HG03097 (cell line): ENCODE data around the gene DAB1.

ENCODE experiments used
- ATAC-seq: cut with Tn5 transposase; IDR thresholded peaks from one replicate; pipeline ENCODE4 v1.9.1; 2021; ENCODE audit not compliant: unreplicated experiment, low FRiP score

DAB1 gene

GRCh38 chr1:57007948-57008347 is 415.9 kb downstream of the DAB1 start:
- ATAC-seq: no peak

- ATAC-seq: no peak
Observed at GRCh38 chr1:57007472-57007871, 416.4 kb downstream of the DAB1 start.

DNA sequence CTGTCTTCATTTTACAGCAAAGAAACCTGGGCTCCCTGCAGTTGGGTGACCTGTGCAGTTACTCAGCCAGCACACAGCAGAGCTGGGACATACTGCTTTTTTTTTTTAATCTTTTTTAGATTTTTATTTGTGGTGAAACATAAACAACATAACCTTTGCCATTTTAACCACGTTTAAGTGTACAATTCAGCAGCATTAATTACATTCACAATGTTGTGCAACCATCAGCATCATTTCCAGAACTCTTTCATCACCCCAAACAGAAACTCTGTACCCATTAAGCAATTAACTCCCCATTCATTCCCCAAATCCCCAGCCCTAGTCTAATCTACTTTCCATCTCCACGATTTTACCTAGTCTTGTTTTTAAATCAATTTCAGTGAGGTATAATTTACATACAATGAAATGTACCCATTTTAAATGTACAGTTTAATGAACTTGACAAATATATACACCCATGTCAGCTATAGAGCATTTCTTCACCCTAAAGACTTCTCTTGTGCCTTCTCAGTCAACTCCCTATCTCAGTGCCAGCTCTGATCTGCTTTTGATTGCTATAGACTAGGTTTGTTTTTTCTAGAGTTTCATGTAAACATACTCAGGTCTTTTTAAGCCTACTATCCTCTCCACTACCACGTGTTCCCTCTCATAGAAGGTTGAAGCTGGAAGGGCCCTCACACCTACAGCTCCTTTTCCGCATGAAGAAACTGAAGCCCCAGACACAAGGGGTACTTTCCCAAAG is 420.3 kb downstream of the DAB1 start:
- no peak for ATAC-seq

- no peak for ATAC-seq
Observed at GRCh38 chr1:56995414-56996100, 428.3 kb downstream of the DAB1 start.

GRCh38 chr1:56993475-56993874 is 430.4 kb downstream of the DAB1 start:
- ATAC-seq: no peak

GRCh38 chr1:56992318-56993125 is 431.3 kb downstream of the DAB1 start:
- no peak for ATAC-seq

- no peak for ATAC-seq
Observed at GRCh38 chr1:56991576-56991975, 432.3 kb downstream of the DAB1 start.

DNA sequence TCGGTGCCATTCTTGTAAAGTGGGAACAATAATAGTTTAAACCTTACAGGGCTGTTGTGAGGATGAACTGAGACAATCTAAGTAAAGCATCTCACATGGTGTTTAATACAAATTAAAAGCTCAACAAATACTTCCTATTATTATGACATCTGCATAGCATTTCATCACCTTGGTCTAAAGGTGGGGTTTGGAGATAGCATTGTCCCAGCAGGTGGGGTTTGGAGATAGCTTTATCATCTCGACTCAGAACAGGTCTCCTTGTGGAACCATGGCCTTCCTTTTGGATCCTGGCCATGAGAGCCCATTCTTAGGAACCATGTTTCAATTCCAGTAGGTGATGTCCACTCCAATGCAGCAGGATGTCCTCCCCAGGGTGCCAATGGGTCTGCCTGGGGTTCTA is 437.5 kb downstream of the DAB1 start:
- no peak for ATAC-seq

- ATAC-seq: no peak
Observed at GRCh38 chr1:56985857-56986256, 438.0 kb downstream of the DAB1 start.

DNA sequence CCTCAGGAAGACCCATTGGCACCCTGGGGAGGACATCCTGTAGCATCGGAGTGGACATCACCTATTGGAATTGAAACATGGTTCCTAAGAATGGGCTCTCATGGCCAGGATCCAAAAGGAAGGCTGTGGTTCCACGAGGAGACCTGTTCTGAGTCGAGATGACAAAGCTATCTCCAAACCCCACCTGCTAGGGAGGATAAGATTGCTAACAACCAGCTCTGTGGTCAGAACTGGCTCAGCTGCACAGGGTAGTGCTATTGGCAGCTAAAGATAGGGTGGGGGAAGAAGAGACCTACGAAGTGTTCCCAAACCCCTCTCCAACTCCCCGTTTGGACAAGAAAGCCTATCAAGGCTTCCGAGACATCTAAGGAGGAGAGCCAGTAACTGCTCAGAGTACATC is 440.4 kb downstream of the DAB1 start:
- ATAC-seq: no peak

- ATAC-seq: no peak
Observed at GRCh38 chr1:56979986-56980755, 443.7 kb downstream of the DAB1 start.

DNA sequence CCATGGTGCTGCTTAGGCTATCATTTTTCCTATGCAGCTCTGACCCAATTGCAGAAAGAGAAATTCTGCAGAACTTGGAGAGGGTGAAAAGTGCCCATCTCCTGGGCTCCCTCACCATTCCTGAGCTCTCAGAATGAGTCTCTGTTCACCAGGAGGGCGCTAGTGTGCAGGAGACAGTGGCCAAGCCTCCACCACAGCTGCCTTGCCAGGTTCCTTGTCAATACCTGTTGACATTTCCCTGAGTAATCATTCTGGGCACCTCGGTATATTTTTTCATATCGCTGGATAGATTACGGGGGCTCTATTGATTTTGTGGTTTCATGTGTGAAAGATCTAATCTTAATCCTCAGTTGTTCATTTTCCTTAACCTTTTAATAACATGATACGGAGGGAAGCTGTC is 445.0 kb downstream of the DAB1 start:
- ATAC-seq: no peak

- ATAC-seq: no peak
Observed at GRCh38 chr1:56977910-56978309, 445.9 kb downstream of the DAB1 start.

DNA sequence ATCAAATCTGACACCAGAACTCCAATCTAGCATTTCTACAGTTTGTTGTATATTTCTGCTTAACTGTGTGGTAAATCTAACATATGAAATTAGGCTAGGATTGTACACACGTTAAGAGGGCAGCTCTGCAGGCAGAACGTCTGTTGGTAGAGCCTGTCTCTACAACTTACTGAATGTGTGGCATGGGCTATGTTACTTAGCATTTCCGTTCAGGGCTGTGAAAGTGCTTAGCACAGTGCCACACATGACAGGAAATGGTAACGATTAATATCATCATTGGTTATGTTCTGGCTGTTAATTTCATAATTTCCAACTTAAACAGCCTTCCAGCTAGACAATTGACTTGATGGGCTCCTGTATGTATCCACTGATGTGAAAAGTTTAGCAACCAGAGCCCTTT is 448.4 kb downstream of the DAB1 start:
- ATAC-seq: no peak

- ATAC-seq: no peak
Observed at GRCh38 chr1:56973923-56974742, 449.7 kb downstream of the DAB1 start.

DNA sequence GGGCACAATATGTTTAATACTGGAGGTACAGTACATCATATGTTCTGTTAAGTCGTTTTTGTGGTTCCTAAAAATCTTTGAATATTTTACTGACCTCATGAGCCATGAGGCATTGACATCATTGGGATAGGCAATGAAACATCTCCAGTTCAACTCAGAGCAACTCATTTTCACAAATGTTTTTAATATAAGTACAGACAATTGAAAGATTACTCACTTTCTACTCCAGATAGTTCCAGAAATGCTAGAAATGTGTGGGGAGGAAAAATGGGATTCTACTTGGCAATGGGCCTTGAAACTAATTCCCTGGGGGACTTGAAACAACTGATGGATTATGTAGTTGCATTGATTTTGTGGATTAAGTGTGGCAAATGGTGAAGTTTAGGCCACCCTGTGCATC is 450.9 kb downstream of the DAB1 start:
- ATAC-seq: no peak

DNA sequence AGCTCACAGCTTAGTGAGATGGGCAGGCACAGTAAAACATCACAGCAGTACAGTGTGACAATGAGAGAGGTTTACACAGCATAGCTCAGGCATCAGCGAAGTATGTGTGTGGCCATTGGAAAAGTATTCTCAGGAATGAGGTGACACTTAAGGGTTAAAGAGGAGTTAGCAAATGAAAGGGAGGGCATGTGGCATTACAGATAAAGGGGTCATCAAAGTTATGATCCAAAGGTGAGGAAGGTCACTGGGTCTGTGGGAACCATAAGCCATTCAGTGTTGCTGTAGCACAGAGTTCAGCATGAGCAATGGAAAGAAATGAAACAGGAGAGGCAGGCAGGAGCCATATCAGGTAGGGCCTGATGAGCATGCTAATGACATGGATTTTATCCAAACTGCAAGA is 453.6 kb downstream of the DAB1 start:
- ATAC-seq: no peak

GRCh38 chr1:56968878-56969495 is 454.9 kb downstream of the DAB1 start:
- no peak for ATAC-seq
